ENCODE data around the gene EZR. TPM values are rescaled to one million over a fixed set of nuclear protein-coding genes. Genes with fewer than 3 reads are reported as not detected.
A peak's percentile ranks its signal among the peaks of the same experiment; 100 is the strongest.

Gene EZR
- total RNA-seq, 2 donors from 2014 or later, result 161 to 197 TPM

GRCh38 chr6:158725704-158726103 is 93.5 kb downstream of the EZR start:
- no peaks in the 10 kb centered on the region for H3K9me3 ChIP-seq
- no peak overlapping the region for H3K27ac ChIP-seq
- no peak overlapping the region for H3K4me3 ChIP-seq
- H3K27me3 ChIP-seq, result no peaks in the 10 kb centered on the region
- no peaks in the 10 kb centered on the region for H3K36me3 ChIP-seq
- peaks cover 0 to 7% of the 10 kb centered on the region in 2 donors for H3K4me1 ChIP-seq
- no peak for TF ChIP-seq CTCF (IDR thresholded peaks at IDR 0.05)
- DNase-seq (ENCODE audit: low spot score), result no peak

GRCh38 chr6:158722176-158722729 is 96.9 kb downstream of the EZR start:
- TF ChIP-seq CTCF (IDR thresholded peaks at IDR 0.05), result no peak
- no peak overlapping the region for H3K27ac ChIP-seq
- no peak overlapping the region for H3K4me3 ChIP-seq
- peaks cover 0 to 15% of the 10 kb centered on the region in 2 donors for H3K4me1 ChIP-seq
- no peaks in the 10 kb centered on the region for H3K27me3 ChIP-seq
- no peak for DNase-seq (ENCODE audit: low spot score)
- H3K36me3 ChIP-seq, result no peaks in the 10 kb centered on the region
- H3K9me3 ChIP-seq, result no peaks in the 10 kb centered on the region

- Histone ChIP-seq H3K4me1 (peaks cover 0 to 28% of the 10 kb centered on the region in 2 donors), H3K27ac (peak overlapping the region; percentile 4 to 48)
Observed at GRCh38 chr6:158718461-158719046, 100.6 kb downstream of the EZR start.

GRCh38 chr6:158717341-158718330 is 101.5 kb downstream of the EZR start:
- no peak for DNase-seq (ENCODE audit: low spot score)
- Histone ChIP-seq H3K9me3 (no peaks in the 10 kb centered on the region), H3K27me3 (no peaks in the 10 kb centered on the region), H3K4me3 (no peak overlapping the region), H3K36me3 (no peaks in the 10 kb centered on the region), H3K27ac (peak overlapping the region in 1 of 2 donors; percentile 48), H3K4me1 (peaks cover 0 to 28% of the 10 kb centered on the region in 2 donors)
- TF ChIP-seq CTCF (IDR thresholded peaks at IDR 0.05), result no peak

More at GRCh38 chr6:158718461-158719046, 100.6 kb downstream of the EZR start:
- H3K36me3 ChIP-seq, result no peaks in the 10 kb centered on the region
- H3K27me3 ChIP-seq, result no peaks in the 10 kb centered on the region
- H3K9me3 ChIP-seq, result no peaks in the 10 kb centered on the region
- no peak for DNase-seq (ENCODE audit: low spot score)
- TF ChIP-seq CTCF (IDR thresholded peaks at IDR 0.05), result peak; percentile 33 to 74
- H3K4me3 ChIP-seq, result no peak overlapping the region

Small RNA genes within 50 kb of the gene (microRNA-seq; reads per million reads assigned to microRNA genes)
- gene MIR3918 (ENCODE audit: borderline number of aligned reads in 2 of 2, borderline replicate concordance in 1 of 2), result 0 reads per million in 2 donors

Other genes with a start within 250 kb of the EZR start
- 10 to 100 TPM; 57.3 to 91.5 TPM for gene DYNLT1, start 174.6 kb downstream of the EZR start, total RNA-seq
- 1 to 10 TPM; 4.2 to 5.6 TPM for gene SYTL3, start 169.3 kb downstream of the EZR start, total RNA-seq
- 1 to 10 TPM; 6.8 to 10.0 TPM for gene RSPH3, start 180.8 kb upstream of the EZR start, total RNA-seq
- 1 to 10 TPM; 2.0 to 3.2 TPM for gene TAGAP, start 225.6 kb upstream of the EZR start, total RNA-seq

Measured in right atrium auricular region (tissue), 2 donors.